ENCODE measurements around the gene OTX2.

GRCh38 chr14:56809270-56810146, 771 bp downstream of the OTX2 start:
- TF ChIP-seq CTCF (IDR thresholded peaks at IDR 0.05) (no peak), EP300 (IDR thresholded peaks at IDR 0.05) (no peak)

All from ovary (tissue), 3 donors.